CD4-positive, alpha-beta T cell treated with Interleukin-17A for 4 hours (primary cell): ENCODE results near the gene GYPA.
"Not testable (repeated sequence)": the region's sequence is repeated elsewhere in the genome, so short reads cannot be mapped to it uniquely, and the experiment has no call there.

Source experiments
- DNase-seq: peaks from one replicate; pipeline ENCODE4 v3.0.0-alpha.2; 2020; ENCODE audit warnings: mixed read lengths

The GYPA gene

DNA sequence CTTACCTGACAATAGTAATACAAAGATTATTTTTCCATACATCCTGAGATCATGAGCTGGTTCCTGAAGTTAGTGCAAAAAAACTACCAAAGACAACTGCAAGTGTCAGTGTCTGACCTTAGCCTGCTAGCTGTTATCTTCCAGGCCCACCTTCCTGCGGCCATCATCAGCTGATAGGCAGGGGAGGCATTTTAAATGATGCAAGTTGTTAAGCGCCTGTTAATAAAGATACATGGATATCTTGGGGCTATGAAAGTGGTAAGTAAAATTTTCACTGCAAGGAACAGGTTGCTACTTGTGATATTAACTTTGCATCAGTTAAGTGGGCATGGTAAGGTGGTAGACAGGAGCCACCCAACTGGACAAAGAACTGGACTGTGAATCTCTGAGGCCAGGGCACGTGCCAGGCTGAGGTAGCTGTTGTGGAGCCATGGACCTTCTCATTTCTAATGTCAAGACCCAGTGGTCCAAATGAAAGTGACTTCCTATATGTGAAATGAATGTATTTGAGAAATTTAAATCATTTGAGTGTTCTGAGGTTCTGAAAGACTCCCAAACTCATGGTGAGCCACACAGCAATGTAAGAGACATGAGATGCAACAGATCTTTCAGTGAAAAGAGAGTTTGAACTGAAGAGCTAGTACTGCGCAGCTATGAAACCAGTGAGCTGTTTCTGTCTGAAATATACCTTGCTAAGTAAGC lies at the start of gene GYPA:
GYPA (minus strand) TSS at position 125 of the 702 bp plus-strand sequence; CDS start at position 42, 83 bp downstream.
- DNase-seq, result not testable (repeated sequence)

DNA sequence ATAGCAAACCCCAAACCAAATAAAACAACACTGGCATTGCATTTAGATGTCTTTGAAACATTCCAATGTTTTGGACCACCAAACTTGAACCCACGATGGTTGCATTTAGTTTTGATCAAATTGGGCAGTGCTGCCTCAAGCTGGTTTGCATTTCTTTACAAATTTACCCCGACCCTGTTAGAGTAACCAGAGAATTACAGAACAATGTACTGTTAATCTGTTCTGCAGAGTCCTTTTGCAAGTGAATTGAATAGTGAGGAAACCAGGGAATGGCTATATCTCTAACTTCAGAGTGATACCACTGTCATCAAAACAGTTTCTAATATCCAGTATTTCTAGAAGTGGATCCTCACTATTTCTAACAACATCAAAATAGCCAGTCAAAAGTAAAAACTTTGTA lies 49.5 kb upstream of the GYPA start:
- no peak for DNase-seq

DNA sequence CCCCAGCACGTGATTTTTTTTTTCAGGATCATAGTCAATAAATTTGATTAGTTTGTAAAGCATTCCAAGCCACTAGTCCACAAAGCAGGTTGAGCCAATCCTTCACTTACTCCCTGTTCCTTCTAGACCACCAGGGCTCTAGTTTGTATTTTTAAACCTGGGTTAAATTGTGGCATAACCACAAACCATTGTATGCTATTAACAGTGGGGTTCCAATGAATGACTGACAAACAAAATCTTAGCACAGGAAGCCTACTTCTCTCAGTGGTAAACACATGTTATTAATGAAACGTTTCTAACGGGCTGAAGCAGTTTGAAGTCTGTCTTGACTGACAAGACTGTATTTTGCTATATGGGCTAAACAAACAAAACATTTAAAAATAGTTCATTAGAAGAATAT lies 48.6 kb upstream of the GYPA start:
- DNase-seq, result no peak

GRCh38 chr4:144185086-144185485 lies 44.6 kb upstream of the GYPA start:
- DNase-seq, result no peak

GRCh38 chr4:144183165-144183564 lies 42.6 kb upstream of the GYPA start:
- no peak for DNase-seq

DNA sequence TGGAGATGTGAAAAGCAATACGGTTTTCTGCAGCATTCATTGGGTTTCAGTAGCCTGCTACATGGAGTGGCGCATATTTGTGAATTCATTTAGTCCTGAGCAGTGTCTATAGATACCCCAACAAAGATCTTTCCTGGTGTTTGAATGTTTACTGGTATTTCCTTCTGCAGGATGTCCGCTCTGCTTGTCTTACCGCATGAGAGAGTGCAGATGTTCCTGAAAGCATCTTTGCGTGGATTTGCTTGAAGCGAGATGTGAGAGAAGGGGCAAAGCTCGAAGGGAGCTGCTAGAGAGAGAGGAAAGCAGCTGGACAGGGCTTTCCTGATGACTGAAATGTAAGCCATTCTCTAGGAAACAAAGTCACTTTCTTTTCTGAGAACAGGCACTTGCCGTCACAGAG lies 40.9 kb upstream of the GYPA start:
- DNase-seq, result no peak

DNA sequence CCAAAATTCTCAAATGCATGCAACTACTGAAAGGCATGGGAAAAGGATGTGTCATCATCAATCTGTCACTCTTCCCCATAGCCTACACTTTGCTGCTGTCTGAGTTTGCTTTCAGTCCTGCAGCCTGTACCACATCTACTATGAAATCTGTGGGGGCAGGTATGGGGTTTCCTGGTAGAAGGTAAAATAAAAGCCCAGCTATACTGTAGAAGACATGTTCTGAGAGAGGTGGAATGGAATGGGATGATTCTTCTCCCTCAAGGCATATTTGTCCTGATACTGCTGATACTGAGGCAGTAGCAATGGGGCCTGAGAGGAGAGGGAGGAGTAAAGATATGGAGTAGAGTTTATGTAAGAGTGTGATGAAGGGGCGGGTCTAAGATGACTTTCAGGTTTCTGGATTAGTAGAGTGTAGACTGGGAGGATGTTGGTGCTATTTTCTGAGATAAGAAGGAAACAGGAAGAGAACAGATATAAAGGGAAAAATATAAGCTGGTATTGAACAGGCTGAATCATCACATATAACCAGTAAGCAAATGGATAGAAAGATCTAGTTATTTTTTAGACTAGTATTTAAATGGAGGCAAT lies 38.7 kb upstream of the GYPA start:
- DNase-seq, result no peak

DNA sequence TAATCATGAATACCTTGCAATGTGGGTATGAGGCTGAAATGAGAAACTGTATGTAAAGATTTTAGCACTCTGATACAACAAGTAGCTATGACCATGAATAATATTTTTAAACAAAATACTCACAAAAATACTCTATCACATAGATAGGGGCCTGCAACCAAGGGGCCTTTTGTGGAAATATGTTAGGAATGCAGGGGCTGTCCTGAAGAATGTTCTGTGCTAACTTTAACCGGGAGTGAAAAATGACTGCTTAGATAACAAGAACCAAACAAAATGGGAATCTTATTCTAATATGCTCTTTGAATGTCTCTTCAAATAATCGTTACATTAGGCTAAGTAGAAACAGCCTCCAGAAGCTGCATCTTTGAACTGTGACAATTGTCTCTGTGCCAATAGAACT lies 37.9 kb upstream of the GYPA start:
- no peak for DNase-seq

GRCh38 chr4:144176476-144176875 lies 36.0 kb upstream of the GYPA start:
- DNase-seq, result no peak

DNA sequence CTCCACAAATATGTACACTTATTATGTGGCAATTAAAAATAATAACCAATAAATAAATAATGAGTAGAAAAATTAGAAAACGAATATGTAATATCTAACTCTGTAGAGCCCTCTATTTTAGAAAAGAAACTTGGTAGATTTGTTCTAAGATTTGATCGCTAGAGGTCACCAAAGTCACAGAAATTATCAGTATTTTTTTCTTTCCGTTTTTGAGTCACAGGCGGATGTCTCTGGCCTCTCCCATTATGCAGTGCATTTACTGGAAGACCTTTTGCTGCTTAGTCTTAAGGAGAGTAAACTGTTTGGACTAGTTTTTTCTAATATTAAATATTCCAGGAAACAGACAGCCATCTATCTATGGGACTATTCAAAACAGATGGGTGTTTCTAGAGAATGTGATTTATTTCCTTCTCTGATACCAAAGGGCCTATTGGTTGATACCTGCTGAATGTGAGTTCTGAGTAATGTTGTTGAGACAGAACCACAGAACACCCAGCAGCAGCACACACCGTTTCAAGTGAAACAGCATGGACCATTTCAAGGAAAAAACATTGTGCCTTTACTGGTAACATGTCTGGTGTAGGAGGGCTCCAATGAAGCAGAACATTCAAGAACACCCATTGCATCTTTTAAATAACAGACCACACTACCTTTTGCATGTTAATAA lies 34.0 kb upstream of the GYPA start:
- peak; percentile 11 for DNase-seq

DNA sequence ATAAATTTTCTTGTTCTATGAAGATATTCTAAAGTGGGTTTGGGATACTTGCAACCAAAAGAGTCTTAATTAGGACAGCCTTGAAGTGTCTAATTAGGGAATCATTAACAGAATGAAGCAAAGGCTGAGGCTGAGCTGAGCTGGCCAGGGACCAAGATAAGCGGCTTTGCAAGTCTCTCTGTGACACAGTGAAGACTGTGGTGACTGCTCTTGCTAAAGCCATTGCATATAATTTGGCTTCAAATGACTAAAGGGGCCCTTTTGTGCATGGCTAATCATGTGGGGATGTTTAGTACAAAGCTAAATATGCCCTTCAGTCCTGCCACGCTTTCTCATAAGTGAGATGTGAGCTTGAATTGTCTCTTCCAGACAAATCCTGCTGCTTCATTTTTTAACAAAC lies 31.2 kb upstream of the GYPA start:
- no peak for DNase-seq

DNA sequence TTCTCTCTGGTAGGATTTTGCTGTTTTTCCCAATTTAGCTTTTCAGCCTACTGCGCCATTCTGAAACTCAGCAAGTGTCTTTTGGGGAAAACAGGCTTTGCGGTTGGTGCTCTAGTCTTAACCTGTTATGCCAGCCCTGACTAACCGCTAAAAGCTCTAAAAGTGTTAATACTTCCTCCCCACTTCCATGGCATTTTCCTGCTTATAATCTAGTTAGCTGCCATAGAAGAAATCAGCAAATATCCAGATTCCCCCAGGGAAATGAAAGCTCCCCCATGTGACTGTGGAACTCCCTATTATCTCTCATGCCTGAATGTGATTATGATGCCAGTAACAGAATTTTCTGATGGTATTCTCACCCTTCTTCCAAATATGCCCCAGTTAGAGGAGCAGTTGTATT lies 28.7 kb upstream of the GYPA start:
- DNase-seq, result no peak

GRCh38 chr4:144154044-144154443 lies 13.5 kb upstream of the GYPA start:
- DNase-seq, result no peak

DNA sequence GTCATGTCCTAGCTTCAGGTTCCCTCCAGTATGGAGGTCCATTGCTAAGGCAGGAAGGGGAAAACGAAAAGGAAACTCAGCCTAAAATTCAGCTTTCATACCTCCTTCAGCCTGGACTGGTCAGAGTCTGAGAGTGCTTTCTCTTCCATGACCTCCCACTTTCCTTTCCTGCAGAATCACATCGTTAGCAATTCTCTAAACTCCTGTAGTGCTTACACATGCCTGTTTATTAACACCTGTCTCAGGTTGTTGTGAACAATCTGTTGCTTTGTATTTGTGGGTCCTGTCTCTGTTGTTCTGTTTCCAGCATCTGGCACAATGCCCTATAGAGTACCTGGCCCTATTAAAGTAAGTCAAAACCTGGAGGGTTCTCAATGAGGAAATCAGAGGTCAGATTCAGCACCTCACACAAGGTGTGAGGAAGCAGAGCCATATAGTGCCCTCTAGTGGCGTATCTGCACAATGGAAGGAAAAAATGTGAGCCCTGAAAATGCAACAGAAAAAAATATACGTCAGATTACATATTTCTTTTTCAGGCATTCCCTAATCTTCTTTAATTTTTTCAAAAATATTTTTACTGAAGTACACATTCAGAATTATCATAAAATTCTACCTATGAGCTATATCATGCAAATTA lies 2.3 kb upstream of the GYPA start:
- DNase-seq, result peak; percentile 6

GRCh38 chr4:144141493-144141892 lies 975 bp upstream of the GYPA start:
- DNase-seq, result no peak

DNA sequence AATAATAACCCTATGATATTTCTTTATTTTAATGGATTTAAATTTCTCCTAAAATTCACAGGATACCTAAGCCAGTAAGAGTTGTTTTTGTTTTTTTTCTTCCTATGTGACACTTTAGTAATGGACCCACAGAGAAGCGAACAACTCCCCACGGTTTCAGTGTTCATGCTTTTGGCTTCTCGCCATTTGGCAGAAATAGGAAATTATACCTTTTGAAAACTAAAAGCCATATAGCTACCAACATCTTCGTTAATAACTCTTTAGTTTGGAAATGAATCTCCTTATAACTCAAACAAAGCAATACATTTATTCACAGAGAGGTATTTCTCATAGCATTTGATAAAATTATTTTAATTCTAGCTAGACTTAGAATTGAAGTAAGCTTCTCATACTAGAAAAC lies 527 bp downstream of the GYPA start:
- not testable (repeated sequence) for DNase-seq

- not testable (repeated sequence) for DNase-seq
Observed at GRCh38 chr4:144139547-144139946, 971 bp downstream of the GYPA start.

DNA sequence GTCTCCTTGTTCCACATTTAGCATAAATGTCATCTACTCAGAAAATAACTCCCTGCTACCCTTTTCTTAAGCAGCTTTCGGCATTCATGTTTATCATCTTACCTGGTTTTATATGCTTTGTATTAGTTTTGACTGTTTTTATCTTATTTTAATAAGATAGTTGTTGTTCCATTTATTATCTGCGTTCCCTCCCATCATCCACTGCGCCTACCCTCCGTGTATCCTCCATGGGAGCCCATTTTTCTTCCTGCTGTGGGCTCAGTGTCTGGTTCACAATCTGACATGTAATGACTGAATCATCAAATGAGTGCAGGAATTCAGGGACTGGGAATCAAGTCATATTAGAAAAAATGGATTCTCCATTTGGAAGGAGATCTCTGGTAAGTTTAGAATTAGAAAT lies 2.3 kb downstream of the GYPA start:
- DNase-seq, result not testable (repeated sequence)

GRCh38 chr4:144137137-144137931 lies 3.2 kb downstream of the GYPA start:
- not testable (repeated sequence) for DNase-seq

- DNase-seq, result not testable (repeated sequence)
Observed at GRCh38 chr4:144136189-144136588, 4.3 kb downstream of the GYPA start.

- not testable (repeated sequence) for DNase-seq
Observed at GRCh38 chr4:144130167-144130566, 10.4 kb downstream of the GYPA start.

DNA sequence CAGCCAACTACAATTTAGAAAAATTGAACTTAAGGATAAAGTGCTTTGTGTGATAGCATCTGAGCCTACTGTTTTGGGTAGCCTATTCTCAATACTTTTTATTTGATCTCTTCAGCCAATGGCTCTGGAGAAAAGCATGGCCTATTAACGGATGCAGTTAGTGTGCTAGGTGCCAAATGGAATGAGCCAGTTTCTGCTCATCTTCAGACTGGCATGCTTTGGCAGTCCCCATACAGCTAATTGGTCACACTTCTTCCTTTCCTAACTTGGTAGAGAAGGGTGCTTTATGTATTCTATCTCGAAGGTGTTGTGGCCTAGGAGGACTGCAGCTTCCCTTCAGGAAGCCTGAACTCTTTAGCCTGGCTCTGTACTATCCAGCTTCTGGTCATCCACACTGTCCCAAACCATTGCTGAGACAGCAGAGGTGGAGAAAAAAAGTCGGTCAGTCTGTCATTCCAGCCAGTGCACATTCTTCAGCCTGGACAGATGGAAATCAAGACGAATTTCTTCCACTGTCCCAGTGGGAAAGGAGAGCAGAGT lies 11.1 kb downstream of the GYPA start:
- not testable (repeated sequence) for DNase-seq
